Chondrocyte (in vitro differentiated cells): Measurements from ENCODE around the gene GRM7. TPM values are rescaled to one million over a fixed set of nuclear protein-coding genes. Genes with fewer than 3 reads are reported as not detected.

Experiments used
- DNase-seq: peaks from one replicate; pipeline ENCODE4 v3.0.0; 2021; ENCODE audit warnings: mixed read lengths, low spot score
- H3K27ac Mint-ChIP-seq: one replicate; pipeline ENCODE4 v1.8.0; 2021; ENCODE audit warnings: mild to moderate bottlenecking, moderate library complexity, mixed read lengths; ENCODE audit not compliant: unreplicated experiment
- H3K27me3 Mint-ChIP-seq: 2 replicates; pipeline ENCODE4 v1.8.0; 2021; ENCODE audit warnings: low read depth, mixed read lengths
- H3K36me3 Mint-ChIP-seq: 2 replicates; pipeline ENCODE4 v1.8.0; 2021; ENCODE audit warnings: low read depth, mixed read lengths
- H3K4me1 Mint-ChIP-seq: 2 replicates; pipeline ENCODE4 v1.8.0; 2021; ENCODE audit warnings: low read depth, mild to moderate bottlenecking, mixed read lengths
- H3K4me3 Mint-ChIP-seq: one replicate; pipeline ENCODE4 v1.8.0; 2021; ENCODE audit warnings: mild to moderate bottlenecking, moderate library complexity, mixed read lengths; ENCODE audit not compliant: unreplicated experiment
- H3K9me3 Mint-ChIP-seq: 2 replicates; pipeline ENCODE4 v1.8.0; 2021; ENCODE audit warnings: low read depth, mixed read lengths
- long read RNA-seq: library from polyadenylated mRNA; stranded (forward); transcript quantifications from one replicate; pipeline ENCODE4 v2.0.0, GENCODE V29; 2021
- total RNA-seq: library from RNA; stranded (reverse); gene quantifications from 3 replicates; pipeline ENCODE4 v1.2.1, GENCODE V29; 2021
- TF ChIP-seq, protein P1 (sequence below): fragments of 200-600 bp; sonication (generic); IDR thresholded peaks from 2 replicates; pipeline ENCODE4 v1.5.0; 2021; ENCODE audit warnings: antibody characterized with exemption, mild to moderate bottlenecking, moderate library complexity

The GRM7 gene
- not detected in 3 replicates for total RNA-seq
- long read RNA-seq = 0 reads

DNA sequence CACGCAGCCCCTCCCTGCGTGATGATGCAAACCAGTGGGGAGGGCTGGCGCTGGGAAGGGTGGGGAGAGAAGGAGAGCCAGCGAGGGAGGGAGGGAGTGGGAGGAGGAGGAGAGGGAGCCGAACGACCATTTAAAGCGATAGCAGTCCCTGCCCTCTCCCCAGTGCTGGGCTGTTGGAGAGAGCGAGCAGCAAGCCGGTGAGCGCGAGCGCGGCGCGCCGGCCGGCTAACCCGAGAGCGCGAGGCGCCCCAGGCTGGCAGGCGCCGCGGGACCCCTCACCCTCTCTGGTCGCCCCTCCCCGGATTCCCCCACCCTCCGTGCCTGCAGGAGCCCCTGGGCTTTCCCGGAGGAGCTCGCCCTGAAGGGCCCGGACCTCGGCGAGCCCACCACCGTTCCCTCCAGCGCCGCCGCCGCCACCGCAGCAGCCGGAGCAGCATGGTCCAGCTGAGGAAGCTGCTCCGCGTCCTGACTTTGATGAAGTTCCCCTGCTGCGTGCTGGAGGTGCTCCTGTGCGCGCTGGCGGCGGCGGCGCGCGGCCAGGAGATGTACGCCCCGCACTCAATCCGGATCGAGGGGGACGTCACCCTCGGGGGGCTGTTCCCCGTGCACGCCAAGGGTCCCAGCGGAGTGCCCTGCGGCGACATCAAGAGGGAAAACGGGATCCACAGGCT, at the start of gene GRM7:
Gene GRM7 (plus strand): TSS at position 162 of the 671 bp plus-strand sequence.
- Mint-ChIP-seq H3K4me3 (peak within 1 kb of the TSS; percentile 7), H3K27me3 (peaks cover 64% of the 10 kb centered on the region), H3K4me1 (peaks cover 7% of the 10 kb centered on the region), H3K27ac (no peak within 1 kb of the TSS), H3K36me3 (peaks cover 2% of the 10 kb centered on the region), H3K9me3 (no peaks in the 10 kb centered on the region)
- DNase-seq = no peak
- TF ChIP-seq, protein P1, sequence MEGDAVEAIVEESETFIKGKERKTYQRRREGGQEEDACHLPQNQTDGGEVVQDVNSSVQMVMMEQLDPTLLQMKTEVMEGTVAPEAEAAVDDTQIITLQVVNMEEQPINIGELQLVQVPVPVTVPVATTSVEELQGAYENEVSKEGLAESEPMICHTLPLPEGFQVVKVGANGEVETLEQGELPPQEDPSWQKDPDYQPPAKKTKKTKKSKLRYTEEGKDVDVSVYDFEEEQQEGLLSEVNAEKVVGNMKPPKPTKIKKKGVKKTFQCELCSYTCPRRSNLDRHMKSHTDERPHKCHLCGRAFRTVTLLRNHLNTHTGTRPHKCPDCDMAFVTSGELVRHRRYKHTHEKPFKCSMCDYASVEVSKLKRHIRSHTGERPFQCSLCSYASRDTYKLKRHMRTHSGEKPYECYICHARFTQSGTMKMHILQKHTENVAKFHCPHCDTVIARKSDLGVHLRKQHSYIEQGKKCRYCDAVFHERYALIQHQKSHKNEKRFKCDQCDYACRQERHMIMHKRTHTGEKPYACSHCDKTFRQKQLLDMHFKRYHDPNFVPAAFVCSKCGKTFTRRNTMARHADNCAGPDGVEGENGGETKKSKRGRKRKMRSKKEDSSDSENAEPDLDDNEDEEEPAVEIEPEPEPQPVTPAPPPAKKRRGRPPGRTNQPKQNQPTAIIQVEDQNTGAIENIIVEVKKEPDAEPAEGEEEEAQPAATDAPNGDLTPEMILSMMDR = no peak

DNA sequence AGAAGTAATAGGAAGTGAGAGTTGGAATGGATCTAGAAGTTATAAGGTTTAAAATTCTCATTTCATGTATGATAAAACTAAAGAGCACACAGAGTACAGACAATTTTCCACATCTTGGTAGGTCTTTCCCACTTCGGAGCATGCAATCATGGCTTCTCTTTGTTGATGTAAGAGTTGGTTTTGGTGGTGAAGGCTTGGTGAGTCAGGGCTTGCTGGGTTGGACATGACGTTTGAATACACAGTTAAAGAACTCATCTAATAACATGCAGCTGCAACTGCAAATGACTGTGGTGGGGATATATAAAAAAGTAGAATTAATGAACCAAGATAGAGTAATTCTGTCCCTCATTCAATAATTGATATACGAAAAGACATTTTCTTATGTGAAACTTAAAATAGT, 39.5 kb upstream of the GRM7 start:
- H3K4me1 Mint-ChIP-seq = no peaks in the 10 kb centered on the region
- H3K36me3 Mint-ChIP-seq = no peaks in the 10 kb centered on the region
- TF ChIP-seq, protein P1 = no peak
- no peak for DNase-seq
- H3K4me3 Mint-ChIP-seq = no peak overlapping the region
- no peak overlapping the region for H3K27ac Mint-ChIP-seq
- H3K27me3 Mint-ChIP-seq = no peaks in the 10 kb centered on the region
- H3K9me3 Mint-ChIP-seq = peaks cover 2% of the 10 kb centered on the region

DNA sequence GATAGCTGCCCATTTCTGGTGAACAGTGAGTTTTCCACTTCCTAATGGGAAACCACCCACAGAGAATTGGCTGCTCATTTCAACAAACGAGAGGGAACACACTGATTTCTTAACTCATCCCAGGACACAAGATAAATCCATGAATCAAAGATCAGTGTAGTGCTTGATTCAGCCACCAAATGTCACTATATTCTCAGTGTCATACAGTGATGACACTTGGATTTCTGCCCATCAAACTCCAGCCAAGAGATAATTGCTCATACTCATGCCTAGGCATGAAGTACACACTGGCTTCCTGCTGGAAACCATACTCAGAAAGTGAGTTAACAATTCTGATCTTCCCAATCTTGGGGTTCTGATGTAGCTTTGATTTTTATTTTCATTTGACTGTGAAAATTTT, 35.4 kb upstream of the GRM7 start:
- Mint-ChIP-seq H3K27ac (no peak overlapping the region), H3K36me3 (no peaks in the 10 kb centered on the region), H3K9me3 (peaks cover 3% of the 10 kb centered on the region), H3K27me3 (no peaks in the 10 kb centered on the region), H3K4me1 (no peaks in the 10 kb centered on the region), H3K4me3 (no peak overlapping the region)
- no peak for DNase-seq
- TF ChIP-seq, protein P1 = no peak

DNA sequence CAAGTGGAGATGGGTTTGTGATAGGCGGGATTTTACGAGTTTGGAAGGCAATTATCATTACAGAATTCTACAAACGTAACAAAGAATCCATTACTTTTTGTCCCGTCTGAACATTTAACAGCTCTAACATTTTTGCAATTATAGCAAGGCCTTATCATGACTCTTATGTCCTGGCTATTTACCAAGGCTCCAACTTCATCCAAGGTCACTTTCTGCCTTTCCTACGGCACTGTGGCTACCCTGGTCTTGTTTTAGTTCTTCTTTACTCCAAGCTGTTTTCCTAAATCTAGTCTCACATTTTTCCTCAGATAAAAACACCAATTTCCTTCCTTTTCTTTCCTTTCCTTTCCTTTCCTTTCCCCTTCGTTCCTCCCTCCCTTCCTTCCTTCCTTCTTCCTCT, 33.5 kb upstream of the GRM7 start:
- no peak for DNase-seq
- Mint-ChIP-seq H3K9me3 (peaks cover 3% of the 10 kb centered on the region), H3K27ac (no peak overlapping the region), H3K36me3 (no peaks in the 10 kb centered on the region), H3K4me3 (no peak overlapping the region), H3K4me1 (no peaks in the 10 kb centered on the region), H3K27me3 (no peaks in the 10 kb centered on the region)
- TF ChIP-seq, protein P1 = no peak

DNA sequence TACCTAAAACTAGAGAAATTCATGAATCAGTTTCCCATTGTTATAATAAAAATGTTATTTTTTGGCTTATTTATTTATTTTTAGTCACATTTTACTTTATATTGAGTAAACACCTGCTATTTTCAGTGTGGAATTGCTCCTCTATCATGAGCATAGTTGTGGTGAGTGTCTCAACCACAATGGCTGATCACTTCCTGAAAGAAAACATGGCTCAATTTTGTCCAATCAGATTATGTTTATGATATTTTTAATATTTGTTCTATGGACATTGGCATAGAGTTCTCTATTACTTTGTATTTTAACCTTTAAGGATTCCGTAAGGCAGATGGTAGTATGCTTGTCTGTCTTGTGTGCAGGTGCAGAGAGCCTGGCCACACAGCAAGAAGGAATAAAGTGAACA, 16.2 kb upstream of the GRM7 start:
- no peak for DNase-seq
- TF ChIP-seq, protein P1 = no peak
- H3K27me3 Mint-ChIP-seq = no peaks in the 10 kb centered on the region
- H3K9me3 Mint-ChIP-seq = peaks cover 23% of the 10 kb centered on the region
- no peaks in the 10 kb centered on the region for H3K4me1 Mint-ChIP-seq
- no peak overlapping the region for H3K27ac Mint-ChIP-seq
- no peaks in the 10 kb centered on the region for H3K36me3 Mint-ChIP-seq
- H3K4me3 Mint-ChIP-seq = no peak overlapping the region
